ENCODE results near the gene GABRG3.

GRCh38 chr15:27550635-27551034, 579.7 kb downstream of the GABRG3 start:
- TF ChIP-seq POLR2AphosphoS5 (IDR thresholded peaks at IDR 0.05; ENCODE audit: low read depth, low read length) = no peak
- TF ChIP-seq TAF1 (IDR thresholded peaks at IDR 0.05; ENCODE audit: low read depth, low read length) = no peak
- no peak for TF ChIP-seq SPI1 (IDR thresholded peaks at IDR 0.05; ENCODE audit: low read depth, low read length)
- no peak for TF ChIP-seq POLR2A (IDR thresholded peaks at IDR 0.05; ENCODE audit: low read depth, low read length)
- no peak for TF ChIP-seq POU2F2 (IDR thresholded peaks at IDR 0.05; ENCODE audit: low read depth, low read length)

Measured in GM12891 (cell line).